HCT116 (cell line): ENCODE measurements around the gene VASN. TPM values are rescaled to one million over a fixed set of nuclear protein-coding genes. Genes with fewer than 3 reads are reported as not detected.

ENCODE experiments used
- ATAC-seq: fragments of 200-7000 bp; cut with Tn5 transposase; 2 replicates; pipeline ENCODE4 v1.9.1; 2020; ENCODE audit warnings: mild to moderate bottlenecking, moderate library complexity
- BruUV-seq: library from RNA; stranded (reverse); fragments of 400-500 nt; replicated peaks from 2 replicates; lab custom pipeline; 2021; lab: Mats Ljungman, UMichigan
- CTCF ChIA-PET: fragments of 300-600 bp; sonication (Branson Sonifier 250); formaldehyde crosslinking; loops from one replicate; lab custom pipeline; 2021; ENCODE audit warnings: antibody characterized with exemption; lab: Charles Lee
- POLR2A ChIA-PET: fragments of 300-600, 350-600 bp; sonication (Branson Sonifier 250); formaldehyde crosslinking; loops from one replicate; lab custom pipeline; 2021; ENCODE audit warnings: antibody characterized with exemption; lab: Charles Lee
- RAD21 ChIA-PET, 2 experiments: fragments of 300-600 bp; sonication (Branson Sonifier 250); formaldehyde crosslinking; loops; one replicate each; lab custom pipeline; 2023; ENCODE audit warnings: low total read pairs in 2 of 2; ENCODE audit not compliant: uncharacterized antibody in 2 of 2, unreplicated experiment in 2 of 2, low non-redundant PET in 1 of 2; lab: Charles Lee
- DNase-seq: peaks from one replicate; pipeline ENCODE4 v3.0.0-alpha.2; 2010; ENCODE audit warnings: low read depth, low spot score
- H2AFZ ChIP-seq: fragments of 200-600 bp; shearing (Covaris generic), sonication (generic); 2 replicates; pipeline ENCODE4 v1.6.1; 2017; ENCODE audit warnings: low read depth, mixed run types, mixed read lengths, antibody characterized with exemption, low read length; ENCODE audit not compliant: poor library complexity, severe bottlenecking
- H3K27ac ChIP-seq: 2 replicates; pipeline ENCODE4 v1.5.1; 2012; ENCODE audit warnings: low read depth, low read length
- H3K27me3 ChIP-seq: fragments of 200-600 bp; sonication (generic); 2 replicates; pipeline ENCODE4 v1.6.1; 2016; ENCODE audit warnings: mixed run types, low read length, mixed read lengths; ENCODE audit not compliant: insufficient read depth
- H3K36me3 ChIP-seq, 2 experiments: fragments of 200-500 bp in 1 of 2; fragments of 200-600 bp in 1 of 2; sonication (Bioruptor generic) in 1 of 2; sonication (generic) in 1 of 2; 2 replicates each; pipeline versions ENCODE4 v1.5.1 to v1.6.1; 2014 to 2016; ENCODE audit warnings: low read length in 2 of 2, inconsistent platforms in 1 of 2, mixed read lengths in 1 of 2, mixed run types in 1 of 2; ENCODE audit not compliant: insufficient read depth in 2 of 2, control insufficient read depth in 1 of 2
- H3K4me1 ChIP-seq, 2 experiments: fragments of 200-600 bp in 1 of 2; sonication (generic) in 1 of 2; 2 replicates each; pipeline versions ENCODE4 v1.5.1 to v1.6.1; 2012 to 2017; ENCODE audit warnings: low read length in 2 of 2, inconsistent platforms in 1 of 2, mild to moderate bottlenecking in 1 of 2, mixed read lengths in 1 of 2, mixed run types in 1 of 2, moderate library complexity in 1 of 2; ENCODE audit not compliant: insufficient read depth in 2 of 2, control insufficient read depth in 1 of 2
- H3K4me2 ChIP-seq: fragments of 200-600 bp; sonication (generic); 2 replicates; pipeline ENCODE4 v1.6.1; 2017; ENCODE audit warnings: mixed run types, low read length, mixed read lengths
- H3K4me3 ChIP-seq, 2 experiments: fragments of 200-600 bp in 1 of 2; sonication (generic) in 1 of 2; replicated peaks in 1 of 2; 2 replicates each; pipeline ENCODE4 v1.5.1; 2011 to 2016; ENCODE audit warnings: low read length in 2 of 2, control low read depth in 1 of 2, low read depth in 1 of 2, mild to moderate bottlenecking in 1 of 2, mixed read lengths in 1 of 2, mixed run types in 1 of 2
- H3K79me2 ChIP-seq: fragments of 200-600 bp; sonication (generic); 2 replicates; pipeline ENCODE4 v1.6.1; 2017; ENCODE audit warnings: mild to moderate bottlenecking, mixed run types, low read length, moderate library complexity, mixed read lengths; ENCODE audit not compliant: insufficient read depth
- H3K9ac ChIP-seq: fragments of 200-600 bp; sonication (generic); 2 replicates; pipeline ENCODE4 v1.6.1; 2016; ENCODE audit warnings: low read length, mixed read lengths
- H3K9me2 ChIP-seq: fragments of 200-600 bp; sonication (generic), shearing (Covaris generic); 2 replicates; pipeline ENCODE4 v1.6.1; 2017; ENCODE audit warnings: mixed run types, mild to moderate bottlenecking, moderate library complexity; ENCODE audit not compliant: insufficient read depth
- H3K9me3 ChIP-seq, 2 experiments: fragments of 200-500 bp in 1 of 2; fragments of 200-600 bp in 1 of 2; sonication (Bioruptor generic) in 1 of 2; sonication (generic) in 1 of 2; 2 replicates each; pipeline ENCODE4 v1.6.1; 2014 to 2017; ENCODE audit warnings: low read length in 2 of 2, mixed read lengths in 2 of 2, inconsistent platforms in 1 of 2, low read depth in 1 of 2, mild to moderate bottlenecking in 1 of 2, mixed run types in 1 of 2, moderate library complexity in 1 of 2; ENCODE audit not compliant: control insufficient read depth in 1 of 2, insufficient read depth in 1 of 2
- H4K20me1 ChIP-seq: fragments of 200-600 bp; sonication (generic), shearing (Covaris generic); 2 replicates; pipeline ENCODE4 v1.6.1; 2017; ENCODE audit warnings: mixed run types, mild to moderate bottlenecking, moderate library complexity; ENCODE audit not compliant: insufficient read depth
- CEBPB ChIP-seq: IDR thresholded peaks from 2 replicates; pipeline ENCODE4 v1.6.1; 2012; ENCODE audit warnings: low read depth
- EGR1 ChIP-seq: IDR thresholded peaks from 2 replicates; pipeline ENCODE4 v1.6.1; 2012; ENCODE audit warnings: low read depth
- EZH2 ChIP-seq: fragments of 200-600 bp; sonication (generic); IDR thresholded peaks from 2 replicates; pipeline ENCODE4 v1.6.1; 2017; ENCODE audit warnings: antibody characterized with exemption, mixed run types
- EZH2phosphoT487 ChIP-seq: fragments of 200-600 bp; IDR thresholded peaks from 2 replicates; pipeline ENCODE4 v1.6.1; 2018; ENCODE audit warnings: antibody characterized with exemption, borderline replicate concordance
- JUND ChIP-seq: IDR thresholded peaks from 2 replicates; pipeline ENCODE4 v1.6.1; 2012
- POLR2A ChIP-seq: IDR thresholded peaks from 2 replicates; pipeline ENCODE4 v1.7.0; 2011; ENCODE audit warnings: borderline replicate concordance; ENCODE audit not compliant: insufficient read depth, insufficient read length; ENCODE audit errors: extremely low read depth
- POLR2AphosphoS5 ChIP-seq: IDR thresholded peaks from 2 replicates; pipeline ENCODE4 v1.6.1; 2011; ENCODE audit warnings: mild to moderate bottlenecking, low read depth, low read length, moderate library complexity
- RAD21 ChIP-seq: IDR thresholded peaks from 2 replicates; pipeline ENCODE4 v1.6.1; 2012; ENCODE audit warnings: low read depth, mild to moderate bottlenecking
- SIN3A ChIP-seq: IDR thresholded peaks from 2 replicates; pipeline ENCODE4 v1.6.1; 2012; ENCODE audit warnings: low read depth
- SP1 ChIP-seq: IDR thresholded peaks from 2 replicates; pipeline ENCODE4 v1.6.1; 2012; ENCODE audit warnings: low read depth
- SRF ChIP-seq: IDR thresholded peaks from 2 replicates; pipeline ENCODE4 v1.6.1; 2012; ENCODE audit warnings: low read depth
- TCF7L2 ChIP-seq: IDR thresholded peaks from 2 replicates; pipeline ENCODE4 v1.7.0; 2011; ENCODE audit warnings: borderline replicate concordance, inconsistent platforms; ENCODE audit not compliant: insufficient read depth, insufficient read length; ENCODE audit errors: extremely low read depth
- ZFX ChIP-seq: fragments of 450-650 bp; IDR thresholded peaks from 2 replicates; pipeline ENCODE4 v1.6.1; 2017
- ZNF274 ChIP-seq: fragments of 200-500 bp; sonication (Bioruptor generic); IDR thresholded peaks from 2 replicates; pipeline ENCODE4 v1.6.1; 2014; ENCODE audit warnings: mild to moderate bottlenecking, low read depth, low read length, inconsistent platforms
- intact Hi-C: fragments of 100-400 bp; cut with micrococcal nuclease; formaldehyde crosslinking; loops from 2 replicates; pipeline ENCODE4 v1.10.0; 2022
- total RNA-seq: library from RNA; stranded (reverse); gene quantifications from one replicate; pipeline ENCODE4 v1.2.1, GENCODE V29; 2021; ENCODE audit not compliant: unreplicated experiment
- TF ChIP-seq, protein P1 (sequence below): IDR thresholded peaks from 2 replicates; pipeline ENCODE4 v1.6.1; 2011; ENCODE audit warnings: mild to moderate bottlenecking, low read length, moderate library complexity; ENCODE audit not compliant: insufficient replicate concordance; ENCODE audit errors: extremely low read depth
- TF ChIP-seq, protein P2 (sequence below): IDR thresholded peaks from 2 replicates; pipeline ENCODE4 v1.6.1; 2012
- TF ChIP-seq, protein P3 (sequence below): IDR thresholded peaks from 2 replicates; pipeline ENCODE4 v1.6.1; 2012; ENCODE audit warnings: low read depth
- TF ChIP-seq, protein P4 (sequence below): IDR thresholded peaks from 2 replicates; pipeline ENCODE4 v1.6.1; 2012
- TF ChIP-seq, protein P5 (sequence below), 3 experiments: fragments of 200-600 bp in 1 of 3; sonication (generic) in 1 of 3; IDR thresholded peaks in 2 of 3; conservative IDR thresholded peaks in 1 of 3; 2 replicates each; pipeline ENCODE4 v1.5.1; 2012 to 2017; ENCODE audit warnings: low read depth in 2 of 3, low read length in 2 of 3, antibody characterized with exemption in 1 of 3, borderline replicate concordance in 1 of 3, control low read depth in 1 of 3, mild to moderate bottlenecking in 1 of 3, mixed read lengths in 1 of 3, mixed run types in 1 of 3, moderate library complexity in 1 of 3; ENCODE audit not compliant: insufficient read depth in 1 of 3

The VASN gene
- total RNA-seq, 1 experiment from 2014 or later, result 6.3 TPM

DNA sequence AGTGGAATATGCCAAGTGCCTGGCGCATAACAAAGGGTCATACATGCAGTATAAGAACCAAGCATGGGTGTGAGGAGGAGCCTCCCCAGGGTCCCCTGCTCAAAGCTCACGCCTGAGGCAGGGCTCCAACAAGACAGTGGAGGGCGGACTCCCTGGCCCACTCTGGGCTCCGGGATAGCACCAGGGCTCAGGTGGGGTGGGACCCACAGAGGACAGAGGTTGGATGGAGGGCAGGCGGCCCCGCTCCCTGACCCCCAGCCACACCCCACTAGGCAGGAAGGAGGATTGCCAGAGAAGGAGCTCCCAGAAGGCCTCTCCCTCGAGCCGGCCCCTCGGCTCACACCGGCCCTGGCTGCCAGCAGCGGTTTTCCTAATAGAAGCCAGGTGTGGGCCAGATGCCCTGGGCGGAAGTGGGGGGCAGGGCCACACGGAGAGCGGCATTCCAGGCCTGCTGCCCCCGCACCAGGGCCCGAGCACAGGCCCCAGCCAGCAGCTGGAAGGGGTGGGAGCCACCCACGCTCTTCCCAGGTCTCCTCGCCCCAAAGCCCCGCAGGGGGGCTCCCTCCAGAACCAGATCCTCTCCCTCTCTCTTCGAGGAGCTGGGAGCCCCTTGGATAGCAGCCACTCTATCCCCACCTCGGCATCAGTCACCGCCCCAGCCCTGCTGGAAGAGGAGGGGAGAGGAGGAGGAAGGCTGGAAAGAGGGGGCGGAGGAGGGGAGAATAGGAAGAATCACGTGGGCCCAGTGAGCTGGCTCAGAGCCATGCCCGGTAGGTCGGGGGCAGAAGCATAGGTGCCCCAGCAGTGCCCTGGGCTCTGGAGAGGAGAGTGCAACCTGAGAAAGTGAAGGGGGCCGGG is 21.0 kb downstream of the VASN start:
- Histone ChIP-seq H3K9me2 (no peaks in the 10 kb centered on the region), H3K4me1 (peaks cover 7 to 14% of the 10 kb centered on the region in 2 experiments; a peak in 3 of 4 replicates), H3K9me3 (no peaks in the 10 kb centered on the region), H2AFZ (no peak overlapping the region), H3K36me3 (no peaks in the 10 kb centered on the region), H3K4me2 (no peak overlapping the region), H3K27me3 (no peaks in the 10 kb centered on the region), H3K27ac (no peak overlapping the region), H3K9ac (no peak overlapping the region), H3K79me2 (no peaks in the 10 kb centered on the region), H4K20me1 (no peaks in the 10 kb centered on the region), H3K4me3 (no peak overlapping the region)
- DNase-seq (no peak), ATAC-seq (no peak)
- no peak for TF ChIP-seq EZH2
- TF ChIP-seq POLR2AphosphoS5, result no peak
- no peak for TF ChIP-seq ZNF274
- TF ChIP-seq, protein P1, sequence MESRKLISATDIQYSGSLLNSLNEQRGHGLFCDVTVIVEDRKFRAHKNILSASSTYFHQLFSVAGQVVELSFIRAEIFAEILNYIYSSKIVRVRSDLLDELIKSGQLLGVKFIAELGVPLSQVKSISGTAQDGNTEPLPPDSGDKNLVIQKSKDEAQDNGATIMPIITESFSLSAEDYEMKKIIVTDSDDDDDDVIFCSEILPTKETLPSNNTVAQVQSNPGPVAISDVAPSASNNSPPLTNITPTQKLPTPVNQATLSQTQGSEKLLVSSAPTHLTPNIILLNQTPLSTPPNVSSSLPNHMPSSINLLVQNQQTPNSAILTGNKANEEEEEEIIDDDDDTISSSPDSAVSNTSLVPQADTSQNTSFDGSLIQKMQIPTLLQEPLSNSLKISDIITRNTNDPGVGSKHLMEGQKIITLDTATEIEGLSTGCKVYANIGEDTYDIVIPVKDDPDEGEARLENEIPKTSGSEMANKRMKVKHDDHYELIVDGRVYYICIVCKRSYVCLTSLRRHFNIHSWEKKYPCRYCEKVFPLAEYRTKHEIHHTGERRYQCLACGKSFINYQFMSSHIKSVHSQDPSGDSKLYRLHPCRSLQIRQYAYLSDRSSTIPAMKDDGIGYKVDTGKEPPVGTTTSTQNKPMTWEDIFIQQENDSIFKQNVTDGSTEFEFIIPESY, result no peak
- TF ChIP-seq SP1, result no peak
- TF ChIP-seq, protein P2, sequence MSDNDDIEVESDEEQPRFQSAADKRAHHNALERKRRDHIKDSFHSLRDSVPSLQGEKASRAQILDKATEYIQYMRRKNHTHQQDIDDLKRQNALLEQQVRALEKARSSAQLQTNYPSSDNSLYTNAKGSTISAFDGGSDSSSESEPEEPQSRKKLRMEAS, result no peak
- no peak for TF ChIP-seq SIN3A
- TF ChIP-seq EZH2phosphoT487, result no peak
- TF ChIP-seq ZFX, result no peak
- TF ChIP-seq, protein P3, sequence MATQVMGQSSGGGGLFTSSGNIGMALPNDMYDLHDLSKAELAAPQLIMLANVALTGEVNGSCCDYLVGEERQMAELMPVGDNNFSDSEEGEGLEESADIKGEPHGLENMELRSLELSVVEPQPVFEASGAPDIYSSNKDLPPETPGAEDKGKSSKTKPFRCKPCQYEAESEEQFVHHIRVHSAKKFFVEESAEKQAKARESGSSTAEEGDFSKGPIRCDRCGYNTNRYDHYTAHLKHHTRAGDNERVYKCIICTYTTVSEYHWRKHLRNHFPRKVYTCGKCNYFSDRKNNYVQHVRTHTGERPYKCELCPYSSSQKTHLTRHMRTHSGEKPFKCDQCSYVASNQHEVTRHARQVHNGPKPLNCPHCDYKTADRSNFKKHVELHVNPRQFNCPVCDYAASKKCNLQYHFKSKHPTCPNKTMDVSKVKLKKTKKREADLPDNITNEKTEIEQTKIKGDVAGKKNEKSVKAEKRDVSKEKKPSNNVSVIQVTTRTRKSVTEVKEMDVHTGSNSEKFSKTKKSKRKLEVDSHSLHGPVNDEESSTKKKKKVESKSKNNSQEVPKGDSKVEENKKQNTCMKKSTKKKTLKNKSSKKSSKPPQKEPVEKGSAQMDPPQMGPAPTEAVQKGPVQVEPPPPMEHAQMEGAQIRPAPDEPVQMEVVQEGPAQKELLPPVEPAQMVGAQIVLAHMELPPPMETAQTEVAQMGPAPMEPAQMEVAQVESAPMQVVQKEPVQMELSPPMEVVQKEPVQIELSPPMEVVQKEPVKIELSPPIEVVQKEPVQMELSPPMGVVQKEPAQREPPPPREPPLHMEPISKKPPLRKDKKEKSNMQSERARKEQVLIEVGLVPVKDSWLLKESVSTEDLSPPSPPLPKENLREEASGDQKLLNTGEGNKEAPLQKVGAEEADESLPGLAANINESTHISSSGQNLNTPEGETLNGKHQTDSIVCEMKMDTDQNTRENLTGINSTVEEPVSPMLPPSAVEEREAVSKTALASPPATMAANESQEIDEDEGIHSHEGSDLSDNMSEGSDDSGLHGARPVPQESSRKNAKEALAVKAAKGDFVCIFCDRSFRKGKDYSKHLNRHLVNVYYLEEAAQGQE, result no peak
- no peak for TF ChIP-seq CEBPB
- TF ChIP-seq POLR2A, result no peak
- TF ChIP-seq, protein P4, sequence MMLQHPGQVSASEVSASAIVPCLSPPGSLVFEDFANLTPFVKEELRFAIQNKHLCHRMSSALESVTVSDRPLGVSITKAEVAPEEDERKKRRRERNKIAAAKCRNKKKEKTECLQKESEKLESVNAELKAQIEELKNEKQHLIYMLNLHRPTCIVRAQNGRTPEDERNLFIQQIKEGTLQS, result no peak
- TF ChIP-seq, protein P5, sequence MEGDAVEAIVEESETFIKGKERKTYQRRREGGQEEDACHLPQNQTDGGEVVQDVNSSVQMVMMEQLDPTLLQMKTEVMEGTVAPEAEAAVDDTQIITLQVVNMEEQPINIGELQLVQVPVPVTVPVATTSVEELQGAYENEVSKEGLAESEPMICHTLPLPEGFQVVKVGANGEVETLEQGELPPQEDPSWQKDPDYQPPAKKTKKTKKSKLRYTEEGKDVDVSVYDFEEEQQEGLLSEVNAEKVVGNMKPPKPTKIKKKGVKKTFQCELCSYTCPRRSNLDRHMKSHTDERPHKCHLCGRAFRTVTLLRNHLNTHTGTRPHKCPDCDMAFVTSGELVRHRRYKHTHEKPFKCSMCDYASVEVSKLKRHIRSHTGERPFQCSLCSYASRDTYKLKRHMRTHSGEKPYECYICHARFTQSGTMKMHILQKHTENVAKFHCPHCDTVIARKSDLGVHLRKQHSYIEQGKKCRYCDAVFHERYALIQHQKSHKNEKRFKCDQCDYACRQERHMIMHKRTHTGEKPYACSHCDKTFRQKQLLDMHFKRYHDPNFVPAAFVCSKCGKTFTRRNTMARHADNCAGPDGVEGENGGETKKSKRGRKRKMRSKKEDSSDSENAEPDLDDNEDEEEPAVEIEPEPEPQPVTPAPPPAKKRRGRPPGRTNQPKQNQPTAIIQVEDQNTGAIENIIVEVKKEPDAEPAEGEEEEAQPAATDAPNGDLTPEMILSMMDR (IDR thresholded peaks at IDR 0.05 in 2 of 3, conservative IDR thresholded peaks at IDR 0.05 in 1 of 3; ENCODE audit: borderline replicate concordance in 1 of 3, insufficient read depth in 1 of 3, low read depth in 2 of 3, low read length in 2 of 3), result no peak
- no peak for TF ChIP-seq EGR1
- TF ChIP-seq RAD21, result no peak
- TF ChIP-seq SRF, result no peak
- TF ChIP-seq TCF7L2, result no peak
- no peak for TF ChIP-seq JUND
- BruUV-seq, result no TSS peak
- CTCF ChIA-PET, result interaction anchor here (1.6 kb wide), 1 partner anchor 10 kb away, joined by 6 read pairs; no protein-coding TSS in a partner anchor
- intact Hi-C loops, result no loop called here
- POLR2A ChIA-PET, result no interaction called here
- RAD21 ChIA-PET, result no interaction called here
